ENCODE results near the gene LINS1. TPM values are rescaled to one million over a fixed set of nuclear protein-coding genes. Genes with fewer than 3 reads are reported as not detected.

LINS1 gene
- total and polyA plus RNA-seq, 3 experiments from 2014 or later = 29.6 to 46.1 (median 31.0) TPM

GRCh38 chr15:100544946-100545345, 57.0 kb downstream of the LINS1 start:
- DNase-seq = no peak
- Histone ChIP-seq H3K27me3 (ENCODE audit: insufficient read depth, low read length, poor library complexity, severe bottlenecking) (no peaks in the 10 kb centered on the region), H3K4me3 (ENCODE audit: low read length) (no peak overlapping the region), H3K4me1 (ENCODE audit: insufficient read depth, low read length) (peaks cover 6% of the 10 kb centered on the region), H3K27ac (ENCODE audit: low read depth, low read length) (no peak overlapping the region), H3K36me3 (ENCODE audit: insufficient read depth, low read length) (no peaks in the 10 kb centered on the region), H3K9me3 (ENCODE audit: low read length) (no peaks in the 10 kb centered on the region)
- H3K4me3 Mint-ChIP-seq = no peak overlapping the region
- H3K27me3 Mint-ChIP-seq = peaks cover 0 to 3% of the 10 kb centered on the region in 2 donors
- H3K9me3 Mint-ChIP-seq = peaks cover 0 to 1% (median 0%) of the 10 kb centered on the region in 5 donors
- H3K27ac Mint-ChIP-seq = no peak overlapping the region
- peaks cover 0 to 3% (median 3%) of the 10 kb centered on the region in 3 donors for H3K4me1 Mint-ChIP-seq
- H3K36me3 Mint-ChIP-seq = peaks cover 0 to 8% (median 0%) of the 10 kb centered on the region in 3 donors
- POLR2A ChIA-PET = no interaction called here
- CTCF ChIA-PET = interaction anchor here (1.0 to 1.3 kb wide), 2 partner anchors 8 to 195 kb away, joined by 3 to 4 read pairs; no protein-coding TSS in a partner anchor

DNA sequence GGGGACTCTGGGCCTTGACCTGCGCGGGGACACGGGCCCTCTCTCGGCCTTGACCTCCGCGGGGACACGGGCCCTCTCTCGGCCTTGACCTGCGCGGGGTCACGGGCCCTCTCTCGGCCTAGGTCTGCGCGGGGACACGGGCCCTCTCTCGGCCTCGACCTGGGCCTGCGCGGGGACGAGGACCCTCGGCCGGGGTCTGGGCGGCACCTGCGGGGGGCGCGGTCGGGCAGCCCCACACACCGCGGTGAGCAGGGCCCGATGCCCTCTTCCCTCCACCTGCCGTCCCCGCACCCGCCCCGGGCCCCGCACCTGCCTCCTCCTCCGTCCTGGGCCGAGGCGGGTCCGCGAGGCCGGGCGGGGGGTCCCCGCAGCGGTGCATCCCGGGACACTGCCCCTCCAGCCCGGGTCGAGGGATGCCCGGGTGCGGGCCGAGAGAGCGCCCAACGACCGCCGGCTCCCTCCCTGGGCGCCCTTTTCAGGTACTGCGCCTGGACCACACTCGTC, 57.6 kb downstream of the LINS1 start:
- H3K9me3 ChIP-seq (ENCODE audit: low read length) = no peaks in the 10 kb centered on the region
- H3K36me3 ChIP-seq (ENCODE audit: insufficient read depth, low read length) = no peaks in the 10 kb centered on the region
- DNase-seq = no peak
- no peak overlapping the region for H3K4me3 ChIP-seq (ENCODE audit: low read length)
- no peak overlapping the region for H3K27ac Mint-ChIP-seq
- H3K27ac ChIP-seq (ENCODE audit: low read depth, low read length) = no peak overlapping the region
- peaks cover 0 to 3% (median 3%) of the 10 kb centered on the region in 3 donors for H3K4me1 Mint-ChIP-seq
- peaks cover 6% of the 10 kb centered on the region for H3K4me1 ChIP-seq (ENCODE audit: insufficient read depth, low read length)
- H3K27me3 ChIP-seq (ENCODE audit: insufficient read depth, low read length, poor library complexity, severe bottlenecking) = no peaks in the 10 kb centered on the region
- peaks cover 3% of the 10 kb centered on the region in 2 donors for H3K27me3 Mint-ChIP-seq
- H3K9me3 Mint-ChIP-seq = peaks cover 0 to 6% (median under 1%) of the 10 kb centered on the region in 5 donors
- H3K4me3 Mint-ChIP-seq = no peak overlapping the region
- ChIA-PET POLR2A (no interaction called here), CTCF (interaction anchor here (1.3 kb wide), 1 partner anchor 195 kb away, joined by 3 read pairs; no protein-coding TSS in a partner anchor)
- peaks cover 0 to 13% (median under 1%) of the 10 kb centered on the region in 3 donors for H3K36me3 Mint-ChIP-seq

DNA sequence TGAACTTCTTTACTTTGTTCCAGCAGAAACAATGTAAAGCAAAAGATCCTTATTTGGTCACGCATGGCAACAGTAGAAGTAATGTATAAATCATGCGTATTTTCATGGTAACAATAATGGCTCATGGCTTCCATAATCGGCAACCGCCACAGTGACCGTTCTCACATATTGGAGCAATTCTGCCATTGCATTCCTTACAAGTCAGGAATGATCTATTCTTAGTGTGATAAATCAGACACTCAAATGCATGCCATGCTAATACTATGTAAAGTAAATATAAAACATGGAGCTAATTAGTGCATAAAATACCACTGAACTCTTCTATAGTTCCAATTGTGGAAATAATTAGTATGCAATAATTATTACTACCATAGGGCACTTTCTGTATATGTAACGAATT, 59.7 kb downstream of the LINS1 start:
- POLR2A ChIA-PET = no interaction called here
- Mint-ChIP-seq H3K9me3 (peaks cover 5 to 17% (median 10%) of the 10 kb centered on the region in 5 donors), H3K27me3 (peaks cover 6 to 8% of the 10 kb centered on the region in 2 donors), H3K4me1 (peaks cover 0 to 3% (median 3%) of the 10 kb centered on the region in 3 donors), H3K4me3 (no peak overlapping the region), H3K27ac (no peak overlapping the region), H3K36me3 (peaks cover 3 to 28% (median 6%) of the 10 kb centered on the region in 3 donors)
- Histone ChIP-seq H3K4me1 (ENCODE audit: insufficient read depth, low read length) (peaks cover 6% of the 10 kb centered on the region), H3K4me3 (ENCODE audit: low read length) (no peak overlapping the region), H3K36me3 (ENCODE audit: insufficient read depth, low read length) (no peaks in the 10 kb centered on the region), H3K27ac (ENCODE audit: low read depth, low read length) (no peak overlapping the region), H3K9me3 (ENCODE audit: low read length) (no peaks in the 10 kb centered on the region), H3K27me3 (ENCODE audit: insufficient read depth, low read length, poor library complexity, severe bottlenecking) (no peaks in the 10 kb centered on the region)
- CTCF ChIA-PET = no interaction called here
- no peak for DNase-seq

DNA sequence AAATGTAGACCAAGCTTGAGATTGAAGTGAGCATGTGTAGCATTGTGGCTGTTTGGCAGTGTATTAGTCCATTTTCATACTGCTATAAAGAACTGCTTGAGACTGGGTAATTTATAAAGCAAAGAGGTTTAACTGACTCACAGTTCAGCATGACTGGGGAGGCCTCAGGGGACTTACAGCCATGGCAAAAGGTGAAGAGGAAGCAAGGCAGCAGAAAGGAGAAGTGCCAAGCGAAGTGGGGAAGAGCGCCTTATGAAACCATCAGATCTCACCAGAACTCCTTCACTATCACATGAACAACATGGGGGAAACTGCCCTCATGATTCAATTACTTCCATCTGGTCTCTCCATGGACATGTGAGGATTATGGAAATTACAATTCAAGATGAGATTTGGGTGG, 64.7 kb downstream of the LINS1 start:
- ChIA-PET POLR2A (no interaction called here), CTCF (no interaction called here)
- Histone ChIP-seq H3K4me1 (ENCODE audit: insufficient read depth, low read length) (no peaks in the 10 kb centered on the region), H3K27ac (ENCODE audit: low read depth, low read length) (no peak overlapping the region), H3K36me3 (ENCODE audit: insufficient read depth, low read length) (no peaks in the 10 kb centered on the region), H3K9me3 (ENCODE audit: low read length) (no peaks in the 10 kb centered on the region), H3K27me3 (ENCODE audit: insufficient read depth, low read length, poor library complexity, severe bottlenecking) (no peaks in the 10 kb centered on the region), H3K4me3 (ENCODE audit: low read length) (no peak overlapping the region)
- Mint-ChIP-seq H3K4me1 (no peaks in the 10 kb centered on the region), H3K4me3 (no peak overlapping the region), H3K27ac (no peak overlapping the region), H3K9me3 (peaks cover 5 to 17% (median 10%) of the 10 kb centered on the region in 5 donors), H3K27me3 (peaks cover 9 to 11% of the 10 kb centered on the region in 2 donors), H3K36me3 (peaks cover 6 to 39% (median 7%) of the 10 kb centered on the region in 3 donors)
- DNase-seq = no peak

DNA sequence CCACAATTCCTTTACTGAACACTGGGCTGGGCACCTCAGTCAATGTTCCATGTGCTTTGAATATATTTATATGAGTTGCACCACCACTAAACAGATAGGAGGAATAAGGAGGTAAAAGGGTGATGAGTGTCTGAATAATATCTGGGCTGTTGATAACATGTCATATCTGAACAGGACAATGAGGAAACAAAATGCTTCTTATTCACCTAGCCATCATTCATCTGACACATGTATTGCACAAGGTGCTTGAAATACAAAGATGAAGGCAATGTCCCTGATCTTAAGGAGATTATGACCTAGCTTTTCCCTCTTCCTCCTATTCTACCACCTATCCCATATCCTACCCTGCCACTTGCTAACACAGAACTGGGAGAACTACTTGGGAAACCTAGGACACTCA, 65.3 kb downstream of the LINS1 start:
- no peak overlapping the region for H3K4me3 Mint-ChIP-seq
- peaks cover 9 to 11% of the 10 kb centered on the region in 2 donors for H3K27me3 Mint-ChIP-seq
- peaks cover 5 to 17% (median 10%) of the 10 kb centered on the region in 5 donors for H3K9me3 Mint-ChIP-seq
- Histone ChIP-seq H3K27me3 (ENCODE audit: insufficient read depth, low read length, poor library complexity, severe bottlenecking) (no peaks in the 10 kb centered on the region), H3K36me3 (ENCODE audit: insufficient read depth, low read length) (no peaks in the 10 kb centered on the region), H3K9me3 (ENCODE audit: low read length) (no peaks in the 10 kb centered on the region), H3K4me3 (ENCODE audit: low read length) (no peak overlapping the region), H3K4me1 (ENCODE audit: insufficient read depth, low read length) (no peaks in the 10 kb centered on the region), H3K27ac (ENCODE audit: low read depth, low read length) (no peak overlapping the region)
- no peaks in the 10 kb centered on the region for H3K4me1 Mint-ChIP-seq
- ChIA-PET CTCF (interaction anchor here (0.7 kb wide), 1 partner anchor 9 kb away, joined by 4 read pairs; no protein-coding TSS in a partner anchor), POLR2A (no interaction called here)
- no peak for DNase-seq
- H3K36me3 Mint-ChIP-seq = peaks cover 6 to 39% (median 7%) of the 10 kb centered on the region in 3 donors
- no peak overlapping the region for H3K27ac Mint-ChIP-seq

DNA sequence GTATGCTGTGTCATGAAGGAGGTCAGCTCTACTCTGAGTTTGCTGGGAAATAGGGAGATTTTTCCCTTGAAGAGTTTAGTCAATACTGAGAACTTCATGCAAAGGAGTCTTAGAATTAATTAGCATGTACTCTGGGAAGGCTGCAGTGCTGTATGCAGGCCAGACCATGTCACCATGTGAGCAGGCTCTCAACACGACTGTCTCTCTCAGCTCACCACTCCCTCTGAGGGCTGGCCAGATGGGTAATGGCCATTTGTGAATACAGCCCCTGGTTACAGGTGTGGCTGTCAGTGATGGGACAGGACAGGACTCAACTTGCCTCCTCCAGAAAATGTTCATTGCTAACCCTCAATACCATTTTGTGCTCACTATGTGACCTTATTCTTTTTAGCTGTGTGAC, 68.1 kb downstream of the LINS1 start:
- H3K4me3 Mint-ChIP-seq = no peak overlapping the region
- H3K36me3 Mint-ChIP-seq = peaks cover 1 to 20% (median 5%) of the 10 kb centered on the region in 3 donors
- Histone ChIP-seq H3K4me3 (ENCODE audit: low read length) (no peak overlapping the region), H3K36me3 (ENCODE audit: insufficient read depth, low read length) (no peaks in the 10 kb centered on the region), H3K27ac (ENCODE audit: low read depth, low read length) (no peak overlapping the region), H3K9me3 (ENCODE audit: low read length) (no peaks in the 10 kb centered on the region), H3K27me3 (ENCODE audit: insufficient read depth, low read length, poor library complexity, severe bottlenecking) (no peaks in the 10 kb centered on the region), H3K4me1 (ENCODE audit: insufficient read depth, low read length) (no peaks in the 10 kb centered on the region)
- ChIA-PET POLR2A (no interaction called here), CTCF (no interaction called here)
- H3K9me3 Mint-ChIP-seq = peaks cover 0 to 6% (median 3%) of the 10 kb centered on the region in 5 donors
- peaks cover 2 to 4% of the 10 kb centered on the region in 2 donors for H3K27me3 Mint-ChIP-seq
- no peak for DNase-seq
- H3K4me1 Mint-ChIP-seq = no peaks in the 10 kb centered on the region
- no peak overlapping the region for H3K27ac Mint-ChIP-seq

DNA sequence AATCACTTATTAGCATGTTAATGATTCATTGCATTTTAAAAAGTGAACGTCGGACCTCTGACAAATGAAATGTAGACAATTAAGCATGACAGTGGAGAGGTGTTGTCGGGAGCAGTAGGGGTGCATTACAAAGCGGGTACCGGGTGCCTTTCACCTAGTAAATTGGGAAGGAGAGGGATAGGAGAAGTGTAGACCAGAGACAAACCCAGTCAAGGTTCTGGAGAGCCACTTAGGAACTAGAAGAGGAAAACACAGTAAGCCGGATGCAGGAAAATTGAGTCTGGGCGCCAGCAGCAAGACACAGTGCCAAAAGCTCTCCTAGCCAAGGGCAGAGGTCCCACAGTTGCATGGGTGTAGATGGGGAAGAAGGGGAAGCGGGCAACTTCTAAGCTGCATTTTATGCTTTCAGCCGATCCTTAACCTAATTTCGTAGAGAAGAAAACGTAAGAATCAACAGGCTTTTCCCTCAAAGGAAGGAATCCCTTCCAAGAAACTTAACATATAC, 70.1 kb downstream of the LINS1 start:
- H3K36me3 ChIP-seq (ENCODE audit: insufficient read depth, low read length) = no peaks in the 10 kb centered on the region
- no peak overlapping the region for H3K4me3 ChIP-seq (ENCODE audit: low read length)
- DNase-seq = no peak
- H3K27me3 ChIP-seq (ENCODE audit: insufficient read depth, low read length, poor library complexity, severe bottlenecking) = no peaks in the 10 kb centered on the region
- Mint-ChIP-seq H3K27ac (no peak overlapping the region), H3K36me3 (peaks cover 0 to 13% (median 2%) of the 10 kb centered on the region in 3 donors), H3K4me3 (no peak overlapping the region), H3K4me1 (no peaks in the 10 kb centered on the region), H3K27me3 (peaks cover 2 to 4% of the 10 kb centered on the region in 2 donors), H3K9me3 (no peaks in the 10 kb centered on the region)
- no peaks in the 10 kb centered on the region for H3K9me3 ChIP-seq (ENCODE audit: low read length)
- no peak overlapping the region for H3K27ac ChIP-seq (ENCODE audit: low read depth, low read length)
- ChIA-PET CTCF (no interaction called here), POLR2A (no interaction called here)
- no peaks in the 10 kb centered on the region for H3K4me1 ChIP-seq (ENCODE audit: insufficient read depth, low read length)

- Mint-ChIP-seq H3K4me1 (no peaks in the 10 kb centered on the region), H3K27ac (no peak overlapping the region), H3K27me3 (peaks cover 2 to 4% of the 10 kb centered on the region in 2 donors), H3K4me3 (no peak overlapping the region), H3K36me3 (peaks cover 0 to 9% (median 2%) of the 10 kb centered on the region in 3 donors), H3K9me3 (no peaks in the 10 kb centered on the region)
- H3K36me3 ChIP-seq (ENCODE audit: insufficient read depth, low read length) = no peaks in the 10 kb centered on the region
- ChIA-PET POLR2A (no interaction called here), CTCF (no interaction called here)
- DNase-seq = no peak
- H3K4me3 ChIP-seq (ENCODE audit: low read length) = no peak overlapping the region
- no peaks in the 10 kb centered on the region for H3K4me1 ChIP-seq (ENCODE audit: insufficient read depth, low read length)
- no peak overlapping the region for H3K27ac ChIP-seq (ENCODE audit: low read depth, low read length)
- H3K9me3 ChIP-seq (ENCODE audit: low read length) = no peaks in the 10 kb centered on the region
- no peaks in the 10 kb centered on the region for H3K27me3 ChIP-seq (ENCODE audit: insufficient read depth, low read length, poor library complexity, severe bottlenecking)
Observed at GRCh38 chr15:100531204-100531603, 70.8 kb downstream of the LINS1 start.
